ENCODE measurements around the gene TFAP2C.
"Not testable (repeated sequence)": the region's sequence is repeated elsewhere in the genome, so short reads cannot be mapped to it uniquely, and the experiment has no call there.

The TFAP2C gene

GRCh38 chr20:56616716-56617115, 12.4 kb upstream of the TFAP2C start:
- no peak for DNase-seq (ENCODE audit: low read depth)

GRCh38 chr20:56617489-56617888, 11.6 kb upstream of the TFAP2C start:
- DNase-seq (ENCODE audit: low read depth) = no peak

- no peak for DNase-seq (ENCODE audit: low read depth)
Observed at GRCh38 chr20:56621730-56622129, 7.4 kb upstream of the TFAP2C start.

- DNase-seq (ENCODE audit: low read depth) = not testable (repeated sequence)
Observed at GRCh38 chr20:56623930-56624329, 5.2 kb upstream of the TFAP2C start.

- no peak for DNase-seq (ENCODE audit: low read depth)
Observed at GRCh38 chr20:56624786-56625681, 4.1 kb upstream of the TFAP2C start.

GRCh38 chr20:56625837-56626236, 3.3 kb upstream of the TFAP2C start:
- no peak for DNase-seq (ENCODE audit: low read depth)

GRCh38 chr20:56626367-56627121, 2.6 kb upstream of the TFAP2C start:
- no peak for DNase-seq (ENCODE audit: low read depth)

GRCh38 chr20:56627122-56628014, 1.7 kb upstream of the TFAP2C start:
- no peak for DNase-seq (ENCODE audit: low read depth)

GRCh38 chr20:56628015-56628872, 862 bp upstream of the TFAP2C start:
- no peak for DNase-seq (ENCODE audit: low read depth)

GRCh38 chr20:56629464-56630085, 469 bp downstream of the TFAP2C start:
- no peak for DNase-seq (ENCODE audit: low read depth)

GRCh38 chr20:56630086-56630493, 984 bp downstream of the TFAP2C start:
- no peak for DNase-seq (ENCODE audit: low read depth)

GRCh38 chr20:56630506-56631317, 1.6 kb downstream of the TFAP2C start:
- no peak for DNase-seq (ENCODE audit: low read depth)

- DNase-seq (ENCODE audit: low read depth) = no peak
Observed at GRCh38 chr20:56631318-56631989, 2.3 kb downstream of the TFAP2C start.

- DNase-seq (ENCODE audit: low read depth) = no peak
Observed at GRCh38 chr20:56631990-56632327, 2.9 kb downstream of the TFAP2C start.

GRCh38 chr20:56634307-56634706, 5.2 kb downstream of the TFAP2C start:
- DNase-seq (ENCODE audit: low read depth) = no peak

- no peak for DNase-seq (ENCODE audit: low read depth)
Observed at GRCh38 chr20:56634735-56635385, 5.8 kb downstream of the TFAP2C start.

- DNase-seq (ENCODE audit: low read depth) = no peak
Observed at GRCh38 chr20:56636716-56637115, 7.6 kb downstream of the TFAP2C start.

GRCh38 chr20:56637576-56637975, 8.5 kb downstream of the TFAP2C start:
- no peak for DNase-seq (ENCODE audit: low read depth)

- no peak for DNase-seq (ENCODE audit: low read depth)
Observed at GRCh38 chr20:56646599-56646998, 17.5 kb downstream of the TFAP2C start.
